Measurements from ENCODE around the gene OR2D2.

GRCh38 chr11:6850526-6850925 is 41.8 kb downstream of the OR2D2 start:
- TF ChIP-seq CTCF (IDR thresholded peaks at IDR 0.05; ENCODE audit: insufficient read depth, low read depth, low read length) (no peak), EZH2 (IDR thresholded peaks at IDR 0.05; ENCODE audit: insufficient read depth, low read length) (no peak)
